Loucy (cell line): ENCODE measurements around the gene ACAD10.

Source experiments
- CTCF ChIP-seq: fragments of 200-600 bp; sonication (generic); conservative IDR thresholded peaks from 2 replicates; pipeline ENCODE4 v1.5.1; 2014; ENCODE audit warnings: mild to moderate bottlenecking, antibody characterized with exemption, low read length
- EZH2phosphoT487 ChIP-seq: fragments of 200-600 bp; IDR thresholded peaks from 2 replicates; pipeline ENCODE4 v1.6.1; 2018; ENCODE audit warnings: antibody characterized with exemption, mild to moderate bottlenecking, moderate library complexity, borderline replicate concordance

GRCh38 chr12:111677186-111677585 lies 8.7 kb upstream of the ACAD10 start:
- no peak for TF ChIP-seq CTCF
- TF ChIP-seq EZH2phosphoT487 = no peak
